Kidney (tissue), 14 donors: Measurements from ENCODE around the gene LILRA6. TPM values are rescaled to one million over a fixed set of nuclear protein-coding genes. Genes with fewer than 3 reads are reported as not detected.

Source experiments
- DNase-seq, 5 donors: peaks; one replicate each; pipeline ENCODE4 v3.0.0-alpha.2; 2013 to 2020
- FAIRE-seq: peaks from 2 replicates; lab custom pipeline; 2012; peaks lifted over from hg19 to GRCh38; lab: Jason Lieb, UNC
- H3K27ac ChIP-seq, 2 donors: one replicate each; pipeline ENCODE4 v1.7.0; 2013; ENCODE audit warnings: low read depth in 2 of 2, low read length in 2 of 2, inconsistent platforms in 1 of 2
- H3K27me3 ChIP-seq: one replicate; pipeline ENCODE4 v1.7.1; 2013; ENCODE audit warnings: low read length, inconsistent platforms; ENCODE audit not compliant: control insufficient read depth, insufficient read depth
- H3K36me3 ChIP-seq, 3 donors: one replicate each; pipeline versions ENCODE4 v1.7.0 to v1.7.1; 2013; ENCODE audit warnings: low read length in 3 of 3, control low read depth in 1 of 3, inconsistent platforms in 1 of 3; ENCODE audit not compliant: insufficient read depth in 3 of 3, control insufficient read depth in 2 of 3
- H3K4me1 ChIP-seq, 3 donors: one replicate each; pipeline versions ENCODE4 v1.7.0 to v1.7.1; 2013; ENCODE audit warnings: low read length in 3 of 3, inconsistent platforms in 1 of 3, low read depth in 1 of 3; ENCODE audit not compliant: control insufficient read depth in 2 of 3, insufficient read depth in 2 of 3
- H3K4me3 ChIP-seq, 3 donors: one replicate each; pipeline versions ENCODE4 v1.7.0 to v1.8.1; 2013; ENCODE audit warnings: low read length in 3 of 3, control low read depth in 1 of 3, inconsistent platforms in 1 of 3
- H3K9ac ChIP-seq, 3 donors: one replicate each; pipeline versions ENCODE4 v1.7.0 to v1.7.1; 2013; ENCODE audit warnings: low read length in 3 of 3, control low read depth in 1 of 3, inconsistent platforms in 1 of 3
- H3K9me3 ChIP-seq, 3 donors: one replicate each; pipeline versions ENCODE4 v1.7.0 to v1.7.1; 2013; ENCODE audit warnings: low read length in 3 of 3, control low read depth in 1 of 3, inconsistent platforms in 1 of 3; ENCODE audit not compliant: control insufficient read depth in 2 of 3, insufficient read depth in 1 of 3
- intact Hi-C: fragments of 100-400 bp; cut with DNase I; formaldehyde crosslinking; loops from one replicate; pipeline ENCODE4 v1.11.1; 2022
- polyA plus RNA-seq: library from polyadenylated mRNA; stranded (reverse); fragments of 350-450 nt; fragmentation: Illumina TruSeq; extraction: RNeasy Lipid Tissue Mini Kit (QIAGEN cat#74804); gene quantifications from one replicate; pipeline ENCODE4 v1.2.3, GENCODE V29; 2014; ENCODE audit warnings: low read depth, low replicate concordance; ENCODE audit not compliant: insufficient read depth
- total RNA-seq: library from RNA; stranded (reverse); fragmentation: NEBNext Ultra II Directional; extraction: Animal tissue kit (Norgen Biotek cat#: 25700); gene quantifications from one replicate; pipeline ENCODE4 v1.2.1, GENCODE V29; 2021
- TF ChIP-seq, protein P1 (sequence below): IDR thresholded peaks from 3 replicates; pipeline ENCODE4 v1.5.1; 2012; ENCODE audit warnings: mild to moderate bottlenecking, moderate library complexity, borderline replicate concordance; ENCODE audit not compliant: insufficient read depth; ENCODE audit errors: extremely low read depth
- donor health status: control.
- donor health status: control.
- donor health status: control.
- donor health status: control.
- donor health status: control.
- donor health status: DM: yes; HTN: yes; CAD: no.
- donor health status: Normal renal cell carcinoma (clear cell type).

Gene LILRA6
- total and polyA plus RNA-seq, 2 donors from 2014 or later, result 2.9 TPM; not detected in 1

DNA sequence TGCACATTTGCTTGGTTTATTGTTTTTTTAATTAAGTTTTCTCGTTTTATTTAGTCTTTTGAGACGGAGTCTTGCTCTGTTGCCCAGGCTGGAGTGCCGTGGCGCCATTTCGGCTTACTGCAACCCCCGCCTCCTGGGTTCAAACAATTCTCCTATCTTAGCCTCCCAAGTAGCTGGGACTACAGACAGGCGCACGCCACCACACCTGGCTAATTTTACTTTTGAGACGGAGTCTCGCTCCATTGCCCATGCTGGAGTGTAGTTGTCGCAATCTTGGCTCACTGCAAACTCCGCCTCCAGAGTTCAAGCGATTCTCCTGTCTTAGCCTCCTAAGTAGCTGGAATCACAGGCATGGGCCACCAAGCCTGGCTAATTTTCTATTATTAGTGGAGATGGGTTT lies 40.6 kb downstream of the LILRA6 start:
- intact Hi-C loops, result no loop called here
- TF ChIP-seq, protein P1, sequence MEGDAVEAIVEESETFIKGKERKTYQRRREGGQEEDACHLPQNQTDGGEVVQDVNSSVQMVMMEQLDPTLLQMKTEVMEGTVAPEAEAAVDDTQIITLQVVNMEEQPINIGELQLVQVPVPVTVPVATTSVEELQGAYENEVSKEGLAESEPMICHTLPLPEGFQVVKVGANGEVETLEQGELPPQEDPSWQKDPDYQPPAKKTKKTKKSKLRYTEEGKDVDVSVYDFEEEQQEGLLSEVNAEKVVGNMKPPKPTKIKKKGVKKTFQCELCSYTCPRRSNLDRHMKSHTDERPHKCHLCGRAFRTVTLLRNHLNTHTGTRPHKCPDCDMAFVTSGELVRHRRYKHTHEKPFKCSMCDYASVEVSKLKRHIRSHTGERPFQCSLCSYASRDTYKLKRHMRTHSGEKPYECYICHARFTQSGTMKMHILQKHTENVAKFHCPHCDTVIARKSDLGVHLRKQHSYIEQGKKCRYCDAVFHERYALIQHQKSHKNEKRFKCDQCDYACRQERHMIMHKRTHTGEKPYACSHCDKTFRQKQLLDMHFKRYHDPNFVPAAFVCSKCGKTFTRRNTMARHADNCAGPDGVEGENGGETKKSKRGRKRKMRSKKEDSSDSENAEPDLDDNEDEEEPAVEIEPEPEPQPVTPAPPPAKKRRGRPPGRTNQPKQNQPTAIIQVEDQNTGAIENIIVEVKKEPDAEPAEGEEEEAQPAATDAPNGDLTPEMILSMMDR, result no peak
- DNase-seq, result peak in 1 of 5 donors; percentile 18
- Histone ChIP-seq H3K27ac (peak overlapping the region; percentile 4 to 95), H3K27me3 (no peaks in the 10 kb centered on the region), H3K36me3 (peaks cover 19 to 36% (median 27%) of the 10 kb centered on the region in 3 donors), H3K4me1 (peaks cover 11 to 29% (median 22%) of the 10 kb centered on the region in 3 donors), H3K9ac (peak overlapping the region in 1 of 3 donors; percentile 94), H3K4me3 (peak overlapping the region in 2 of 3 donors; percentile 92 to 94), H3K9me3 (no peaks in the 10 kb centered on the region)
- FAIRE-seq, result no peak

DNA sequence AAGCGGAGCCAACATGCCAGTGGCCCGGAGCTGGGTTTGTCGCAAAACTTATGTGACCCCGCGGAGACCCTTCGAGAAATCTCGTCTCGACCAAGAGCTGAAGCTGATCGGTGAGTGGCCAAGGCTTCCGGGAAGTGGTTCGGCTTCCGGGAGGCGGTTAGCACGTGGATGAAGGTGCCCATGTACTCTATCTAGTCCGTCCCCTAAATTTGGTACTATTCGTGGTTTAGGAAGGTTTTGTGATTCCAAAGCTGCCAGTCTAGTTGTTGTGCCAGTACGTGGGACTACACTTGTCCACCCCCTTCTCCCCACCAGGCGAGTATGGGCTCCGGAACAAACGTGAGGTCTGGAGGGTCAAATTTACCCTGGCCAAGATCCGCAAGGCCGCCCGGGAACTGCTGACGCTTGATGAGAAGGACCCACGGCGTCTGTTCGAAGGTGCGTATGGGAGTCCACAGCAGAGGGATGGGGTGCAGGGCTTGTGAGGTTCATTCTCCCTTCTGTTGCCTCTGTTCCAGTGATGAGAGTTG lies 41.4 kb downstream of the LILRA6 start:
- Histone ChIP-seq H3K27me3 (no peaks in the 10 kb centered on the region), H3K9ac (peak overlapping the region; percentile 72 to 94 (median 90)), H3K4me3 (peak overlapping the region; percentile 84 to 94 (median 92)), H3K36me3 (peaks cover 19 to 29% (median 20%) of the 10 kb centered on the region in 3 donors), H3K9me3 (no peaks in the 10 kb centered on the region), H3K4me1 (peaks cover 11 to 29% (median 22%) of the 10 kb centered on the region in 3 donors), H3K27ac (peak overlapping the region; percentile 95 to 97)
- FAIRE-seq, result no peak
- peak in 1 of 5 donors; percentile 62 for DNase-seq
- TF ChIP-seq, protein P1, result no peak
- intact Hi-C loops, result no loop called here

DNA sequence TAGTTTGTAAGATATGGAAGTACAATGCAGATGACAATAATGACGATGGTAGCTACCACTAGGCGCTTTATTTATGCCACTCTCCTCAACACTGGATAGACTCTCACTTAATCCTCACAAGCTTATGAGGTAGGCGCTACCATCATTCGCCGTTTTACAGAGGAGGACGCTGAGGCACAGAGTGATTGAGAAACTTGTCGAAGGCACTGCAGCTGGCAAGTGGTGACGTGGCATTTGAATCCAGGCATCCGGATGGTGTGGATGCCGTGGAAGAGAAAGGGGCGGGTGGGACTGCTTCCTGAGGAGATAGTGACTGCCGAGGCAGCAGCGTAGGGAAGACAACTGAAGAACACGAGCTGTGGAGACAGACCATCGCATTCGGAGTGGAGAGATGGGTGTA lies 43.2 kb downstream of the LILRA6 start:
- TF ChIP-seq, protein P1, result no peak

DNA sequence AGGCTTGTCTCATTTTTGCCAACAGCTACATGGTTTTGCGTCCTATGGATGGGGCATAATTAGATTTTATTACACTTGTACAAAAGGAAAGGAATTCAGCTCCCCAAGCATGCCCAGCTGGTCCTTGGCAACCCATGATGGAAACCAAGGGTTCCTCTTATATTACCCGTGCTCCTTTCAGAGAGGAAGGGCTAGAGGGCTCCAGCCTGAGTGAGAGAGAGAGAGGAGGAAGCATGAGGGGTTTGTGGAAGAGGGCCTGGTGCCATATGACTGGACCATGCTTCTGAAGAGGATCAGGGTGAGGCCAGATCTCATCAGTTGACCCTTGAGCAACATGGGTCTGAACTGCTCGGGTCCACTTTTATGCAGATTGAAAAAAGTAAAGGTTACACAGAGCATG lies 45.5 kb downstream of the LILRA6 start:
- no peak overlapping the region for H3K9ac ChIP-seq

More for the DNA sequence above, 43.2 kb downstream of the LILRA6 start:
- H3K4me3 ChIP-seq, result no peak overlapping the region
- DNase-seq (peak in 1 of 5 donors; percentile 57), FAIRE-seq (no peak)
- no peak overlapping the region for H3K27ac ChIP-seq
- no peaks in the 10 kb centered on the region for H3K27me3 ChIP-seq
- H3K4me1 ChIP-seq, result peaks cover 11 to 23% (median 13%) of the 10 kb centered on the region in 3 donors
- no peaks in the 10 kb centered on the region for H3K9me3 ChIP-seq
- intact Hi-C loops, result no loop called here
- peaks cover 7 to 16% (median 13%) of the 10 kb centered on the region in 3 donors for H3K36me3 ChIP-seq
- no peak overlapping the region for H3K9ac ChIP-seq

More for the DNA sequence above, 45.5 kb downstream of the LILRA6 start:
- intact Hi-C loops, result no loop called here
- no peak overlapping the region for H3K27ac ChIP-seq
- no peaks in the 10 kb centered on the region for H3K9me3 ChIP-seq
- no peaks in the 10 kb centered on the region for H3K27me3 ChIP-seq
- DNase-seq, result peak in 1 of 5 donors; percentile 3
- peaks cover 4 to 9% (median 5%) of the 10 kb centered on the region in 3 donors for H3K36me3 ChIP-seq
- no peak for FAIRE-seq
- H3K4me3 ChIP-seq, result no peak overlapping the region
- TF ChIP-seq, protein P1, result no peak
- peaks cover 3 to 11% (median 5%) of the 10 kb centered on the region in 3 donors for H3K4me1 ChIP-seq
